Midbrain (tissue), 1 donor: Measurements from ENCODE around the gene CNPY1.

Experiments
- DNase-seq: peaks from one replicate; lab custom pipeline; 2025; lab: John Stamatoyannopoulos, UW

Gene CNPY1

GRCh38 chr7:155466814-155467733, 79.3 kb downstream of the CNPY1 start:
- no peak for DNase-seq

GRCh38 chr7:155466142-155466813, 80.1 kb downstream of the CNPY1 start:
- no peak for DNase-seq

DNA sequence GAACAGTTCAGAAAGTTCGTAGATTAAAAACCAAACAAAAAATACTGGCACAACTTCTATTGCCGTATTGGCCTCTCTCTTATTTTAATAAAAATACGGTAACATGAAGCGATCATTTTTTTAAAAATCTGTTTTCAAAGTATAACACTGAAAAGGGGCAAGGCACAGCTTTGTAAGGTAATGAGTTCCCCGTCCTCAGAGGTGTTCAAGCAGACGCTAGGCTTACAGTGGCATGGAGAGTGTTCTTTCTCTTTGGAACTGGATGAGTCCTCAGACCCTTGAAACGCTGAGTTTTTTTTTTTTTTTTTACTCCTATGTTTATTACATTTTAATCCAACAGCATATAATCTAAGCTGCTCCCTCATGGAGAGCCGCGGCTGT, 80.6 kb downstream of the CNPY1 start:
- DNase-seq: no peak

GRCh38 chr7:155464948-155465739, 81.2 kb downstream of the CNPY1 start:
- no peak for DNase-seq

- DNase-seq: no peak
These were observed 82.2 kb downstream of the CNPY1 start for GRCh38 chr7:155464183-155464582.

DNA sequence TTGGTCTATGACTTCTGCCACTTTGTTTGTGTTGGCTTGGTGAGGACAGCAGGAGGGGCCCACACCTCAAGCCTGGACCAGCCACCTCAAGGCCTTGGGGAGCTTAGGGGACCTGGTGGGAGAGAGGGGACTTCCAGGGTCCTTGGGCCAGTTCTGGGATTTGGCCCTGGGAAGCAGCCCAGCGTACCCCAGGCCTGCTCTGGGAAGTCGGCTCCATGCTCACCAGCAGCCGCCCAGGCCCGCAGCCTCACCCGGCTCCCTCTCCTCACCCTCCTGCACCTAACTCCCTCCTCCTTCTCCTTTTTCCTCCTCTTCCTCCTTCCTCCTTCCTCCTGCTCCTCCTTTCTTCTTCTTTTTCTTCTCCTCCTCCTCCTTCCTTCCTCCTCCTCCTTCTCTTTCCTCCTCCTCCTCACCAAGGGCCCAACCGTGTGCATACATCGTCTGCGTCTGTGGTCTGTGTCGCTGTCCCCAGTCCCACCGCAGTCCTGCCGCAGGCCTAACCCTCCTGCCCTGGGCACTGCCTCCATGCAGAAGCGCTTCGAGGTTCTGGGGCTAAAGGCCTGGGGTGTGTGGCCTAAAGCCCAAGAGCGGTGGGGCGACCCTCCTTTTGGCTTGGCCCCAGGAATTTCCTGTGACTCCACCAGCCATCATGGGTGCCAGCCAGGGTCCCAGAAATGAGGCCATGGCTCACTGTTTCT, 83.1 kb downstream of the CNPY1 start:
- DNase-seq: no peak

GRCh38 chr7:155462163-155462735, 84.1 kb downstream of the CNPY1 start:
- no peak for DNase-seq

GRCh38 chr7:155461631-155462030, 84.7 kb downstream of the CNPY1 start:
- DNase-seq: no peak

DNA sequence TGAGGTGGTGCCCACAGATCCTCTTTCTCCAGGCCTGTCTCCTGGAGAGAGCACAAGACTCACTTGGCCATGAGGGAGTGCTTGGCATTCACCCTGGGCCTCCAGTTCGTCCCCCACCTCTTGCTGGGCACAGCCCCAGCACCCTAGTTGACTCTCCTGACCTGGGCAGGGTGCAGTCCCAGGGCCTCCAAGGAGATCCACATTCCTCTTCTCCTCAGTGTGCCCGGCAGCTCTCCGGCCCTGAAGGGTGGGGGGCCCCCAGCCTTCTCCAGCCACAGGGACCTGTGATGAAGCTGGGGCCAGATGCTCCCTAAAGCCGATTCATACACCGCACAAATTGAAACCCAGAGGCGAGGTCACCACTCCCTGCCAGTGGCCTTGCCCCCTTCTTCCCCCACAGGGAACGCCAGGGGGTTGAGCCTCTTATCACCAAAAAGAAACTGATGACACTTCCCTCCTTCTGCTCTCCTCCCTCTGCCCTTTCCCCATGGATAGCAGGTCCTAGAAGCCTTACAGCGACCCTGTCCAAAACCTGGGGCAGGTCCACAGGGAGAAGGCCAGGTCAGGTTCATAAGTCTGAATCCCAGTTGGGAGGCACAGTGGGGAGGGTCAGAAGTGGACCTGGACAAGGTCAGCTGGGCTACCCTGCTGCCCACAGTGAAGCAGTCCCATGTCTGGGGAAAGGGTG, 85.3 kb downstream of the CNPY1 start:
- DNase-seq: no peak

GRCh38 chr7:155459700-155460461, 86.5 kb downstream of the CNPY1 start:
- no peak for DNase-seq

DNA sequence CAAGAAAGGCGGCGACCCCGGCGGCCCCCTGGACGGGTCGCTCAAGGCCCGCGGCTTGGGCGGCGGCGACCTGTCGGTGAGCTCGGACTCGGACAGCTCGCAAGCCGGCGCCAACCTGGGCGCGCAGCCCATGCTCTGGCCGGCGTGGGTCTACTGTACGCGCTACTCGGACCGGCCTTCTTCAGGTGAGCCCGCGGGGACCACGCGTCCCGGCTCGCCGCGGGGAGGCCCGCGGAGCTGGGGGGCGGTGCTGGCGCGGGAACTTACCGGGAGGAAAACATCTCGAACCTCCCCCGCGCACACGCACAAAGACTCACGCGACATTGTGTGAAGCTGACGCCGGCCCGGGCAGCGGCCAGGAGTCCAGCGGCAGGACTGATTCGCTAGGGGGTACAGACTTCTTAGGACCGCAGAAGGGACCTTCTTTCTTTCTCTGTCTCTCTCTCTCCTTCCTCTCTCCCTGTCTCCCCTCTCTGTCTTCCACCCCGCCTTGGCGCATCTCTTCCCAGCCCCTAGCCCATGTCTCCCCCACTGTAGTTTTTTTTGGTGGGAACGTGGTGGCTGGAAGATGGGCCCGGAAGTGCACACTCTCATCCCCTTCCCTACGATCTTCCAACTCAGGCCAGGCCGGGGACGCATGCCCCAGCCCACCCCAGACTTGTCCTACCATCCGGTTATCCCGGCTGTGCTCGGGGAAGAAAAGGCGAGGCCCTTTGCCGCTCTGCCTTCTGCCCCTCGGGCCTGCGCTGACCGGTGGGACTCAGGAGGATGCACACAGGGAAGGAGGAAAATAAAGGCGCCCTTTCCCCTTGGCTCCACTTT, 87.3 kb downstream of the CNPY1 start:
- no peak for DNase-seq

GRCh38 chr7:155458111-155458877, 88.1 kb downstream of the CNPY1 start, which contains the start of gene EN2:
Gene EN2, plus strand, starts transcription at chr7:155458129. Its CDS starts 249 bp downstream, at chr7:155458378.
- no peak for DNase-seq

DNA sequence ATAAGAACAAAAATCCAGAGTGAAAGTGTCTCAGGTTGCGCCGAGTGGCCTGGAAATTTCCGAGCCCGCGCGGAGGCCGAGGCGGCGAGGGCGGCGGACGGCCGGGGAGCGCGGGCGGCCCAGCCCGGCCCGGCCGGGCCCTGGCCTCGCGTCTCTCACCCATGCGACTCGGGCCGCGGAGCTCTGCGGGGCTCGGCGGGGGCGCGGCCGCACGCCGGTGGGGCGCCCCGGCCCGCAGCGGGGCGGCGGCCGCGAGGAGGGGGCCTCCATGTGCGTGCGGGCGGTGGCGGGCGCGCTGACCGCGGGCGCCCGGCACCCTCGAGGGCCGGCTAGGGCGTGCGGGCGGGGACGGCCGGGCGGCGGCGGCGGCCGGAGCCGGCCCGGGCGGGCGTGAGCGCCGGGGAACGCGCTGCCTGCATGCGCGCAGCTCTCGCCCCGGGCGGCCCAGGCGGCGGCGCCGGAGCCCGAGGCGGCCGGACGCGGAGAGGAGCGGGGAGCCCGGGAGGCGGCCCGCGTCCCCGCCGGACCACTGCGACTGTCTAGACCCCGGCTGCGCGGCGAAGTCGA, 88.7 kb downstream of the CNPY1 start:
- no peak for DNase-seq

DNA sequence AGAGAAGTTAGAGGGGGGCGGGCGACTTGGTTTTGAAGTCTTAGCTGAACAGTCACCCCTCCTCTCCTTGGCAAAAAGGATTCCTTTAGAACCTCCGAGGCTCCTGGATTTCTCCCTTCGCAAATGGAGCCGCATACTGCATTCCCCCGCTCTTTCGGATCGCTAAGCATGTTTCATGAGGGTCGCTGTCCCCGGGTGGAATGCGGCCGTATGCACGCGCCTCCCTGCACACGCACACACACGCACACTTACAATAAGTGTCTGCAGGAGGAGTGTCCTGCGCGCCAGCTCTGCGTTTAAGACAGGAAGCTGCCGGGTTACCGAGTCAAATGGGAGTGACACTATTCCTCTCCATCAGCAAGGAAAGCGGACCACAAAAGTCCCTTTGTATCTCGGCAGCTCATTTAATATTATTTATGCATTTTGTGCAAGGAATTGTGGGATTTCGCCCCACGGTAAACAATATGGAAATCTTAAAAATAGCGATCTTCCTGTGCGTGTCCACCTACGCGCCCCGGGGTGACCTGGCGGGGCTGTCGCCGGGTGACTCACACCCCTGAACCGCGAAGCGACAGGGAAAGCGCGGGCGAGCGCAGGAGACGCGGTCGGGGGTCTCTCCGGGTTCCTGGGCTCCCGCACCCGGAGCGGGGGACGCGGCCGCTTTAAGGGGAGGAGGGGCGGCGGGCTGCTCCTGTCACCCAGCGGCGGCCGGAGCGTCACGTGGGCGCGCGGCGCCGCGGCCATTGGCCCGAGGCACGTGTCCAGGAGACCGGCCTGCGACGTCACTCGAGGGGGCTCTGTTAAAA, 89.4 kb downstream of the CNPY1 start:
- peak; percentile 88 for DNase-seq

- no peak for DNase-seq
These were observed 90.3 kb downstream of the CNPY1 start for GRCh38 chr7:155455776-155456737.

DNA sequence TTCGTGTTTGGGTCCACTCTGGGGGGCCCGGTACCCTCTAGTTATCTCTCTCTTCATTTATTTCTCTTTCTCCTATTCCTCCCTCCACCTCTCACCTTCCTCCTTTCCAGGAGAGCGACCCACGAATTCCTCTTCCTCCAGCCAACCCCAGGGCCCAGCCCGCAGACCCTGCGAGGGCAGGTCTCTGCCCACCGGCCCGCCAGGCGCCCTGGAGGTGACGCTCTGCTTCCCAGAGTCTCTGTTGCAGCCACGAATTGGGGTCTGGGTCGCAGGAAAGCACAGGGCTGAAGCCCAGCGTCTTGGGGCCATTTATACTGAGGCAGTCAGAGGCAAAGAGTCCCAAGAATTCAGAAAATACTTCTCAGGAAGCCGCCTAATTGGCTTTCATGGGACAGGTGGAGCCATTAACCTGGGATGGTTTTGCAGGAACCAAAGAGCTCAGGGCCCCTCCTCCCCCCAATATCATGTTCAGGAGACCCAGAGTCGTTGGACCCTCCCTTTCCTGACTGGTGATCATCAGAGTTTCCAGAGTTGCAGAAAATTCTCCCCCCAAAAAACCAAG, 91.1 kb downstream of the CNPY1 start:
- DNase-seq: no peak
